ENCODE measurements around the gene CYP2D6.
A peak's percentile ranks its signal among the peaks of the same experiment; 100 is the strongest.
"Not testable (repeated sequence)": the region's sequence is repeated elsewhere in the genome, so short reads cannot be mapped to it uniquely, and the experiment has no call there.

Gene CYP2D6

DNA sequence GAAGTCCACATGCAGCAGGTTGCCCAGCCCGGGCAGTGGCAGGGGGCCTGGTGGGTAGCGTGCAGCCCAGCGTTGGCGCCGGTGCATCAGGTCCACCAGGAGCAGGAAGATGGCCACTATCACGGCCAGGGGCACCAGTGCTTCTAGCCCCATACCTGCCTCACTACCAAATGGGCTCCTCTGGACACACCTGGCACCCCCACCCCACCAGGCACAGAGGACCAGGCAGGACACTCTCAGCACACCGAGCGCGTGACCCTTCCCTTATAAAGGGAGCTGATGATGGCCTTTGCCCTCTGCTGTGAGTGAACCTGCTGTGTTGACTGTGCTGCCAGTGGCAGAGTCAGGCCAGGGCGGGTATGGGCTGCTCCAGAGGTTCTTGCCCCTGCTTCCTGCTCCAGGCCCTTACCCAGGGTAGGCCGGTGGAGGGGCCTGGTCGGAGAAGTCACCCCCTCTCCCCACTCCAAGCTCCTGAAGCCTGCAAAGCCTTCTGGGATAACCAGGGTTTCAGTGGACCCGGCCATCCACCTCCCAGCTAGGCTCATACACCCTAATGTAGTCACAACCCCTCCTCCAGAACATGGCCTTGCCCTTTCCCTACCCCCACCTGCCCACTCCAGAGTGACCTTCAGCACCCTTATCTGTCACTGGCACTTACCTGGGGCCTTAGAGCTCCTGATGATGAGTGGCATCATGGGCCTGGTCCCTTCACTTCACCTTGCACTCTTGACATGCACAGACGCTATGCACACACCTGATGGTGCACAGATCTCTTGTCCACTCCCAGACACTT, at the start of gene CYP2D6:
Gene CYP2D6, minus strand, starts transcription at position 172 of the 793 bp plus-strand sequence. Its CDS starts 19 bp downstream, at position 153.
- not testable (repeated sequence) for DNase-seq (ENCODE audit: low read depth in 2 of 2)

DNA sequence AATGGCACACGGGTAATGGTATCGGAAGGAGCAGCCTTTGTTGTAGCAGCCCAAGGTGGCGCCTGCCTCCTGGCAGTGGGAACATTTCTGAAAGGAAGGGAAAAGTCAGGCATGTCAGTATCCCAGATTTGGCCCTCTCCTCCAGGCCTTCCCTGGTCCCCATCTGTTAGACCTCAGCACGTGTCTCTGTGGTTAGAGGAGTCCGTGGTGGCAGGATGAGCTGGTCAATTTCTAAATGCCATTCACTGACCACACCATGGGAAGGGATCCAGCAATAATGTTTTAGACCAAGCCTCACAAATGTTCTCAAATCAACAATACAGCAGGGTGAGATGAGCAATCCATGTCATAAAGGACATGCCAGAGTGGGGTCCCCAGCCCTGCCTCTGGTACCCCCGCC, 49.0 kb upstream of the CYP2D6 start:
- no peak for DNase-seq (ENCODE audit: low read depth in 2 of 2)

DNA sequence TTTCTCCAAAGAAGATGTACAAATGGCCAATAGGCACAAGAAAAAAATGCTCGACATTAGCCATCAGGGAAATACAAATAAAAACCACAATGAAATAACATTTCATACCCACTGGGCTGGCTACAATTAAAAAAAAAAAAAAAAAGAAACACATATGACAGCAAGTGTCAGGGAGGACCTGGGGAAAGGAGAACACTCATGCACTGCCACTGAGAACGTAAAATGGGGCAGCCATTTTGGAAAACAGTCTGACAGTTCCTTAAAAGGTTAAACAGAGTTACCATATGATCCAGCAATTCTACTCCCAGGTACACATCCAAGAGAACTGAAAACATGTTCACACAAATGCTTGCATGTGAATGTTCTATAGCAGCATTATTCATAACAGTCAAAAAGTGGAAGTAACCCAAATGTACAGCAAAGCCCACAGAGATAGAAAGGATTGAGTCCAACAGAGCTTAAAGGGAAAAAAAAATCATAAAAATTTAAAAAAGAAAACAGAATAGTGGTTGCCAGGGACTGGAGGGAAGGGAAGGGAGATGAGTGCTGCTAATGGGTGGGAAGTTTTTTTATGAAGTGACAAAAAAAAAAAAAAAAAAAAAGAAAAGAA, 48.4 kb upstream of the CYP2D6 start:
- no peak for DNase-seq (ENCODE audit: low read depth in 2 of 2)

DNA sequence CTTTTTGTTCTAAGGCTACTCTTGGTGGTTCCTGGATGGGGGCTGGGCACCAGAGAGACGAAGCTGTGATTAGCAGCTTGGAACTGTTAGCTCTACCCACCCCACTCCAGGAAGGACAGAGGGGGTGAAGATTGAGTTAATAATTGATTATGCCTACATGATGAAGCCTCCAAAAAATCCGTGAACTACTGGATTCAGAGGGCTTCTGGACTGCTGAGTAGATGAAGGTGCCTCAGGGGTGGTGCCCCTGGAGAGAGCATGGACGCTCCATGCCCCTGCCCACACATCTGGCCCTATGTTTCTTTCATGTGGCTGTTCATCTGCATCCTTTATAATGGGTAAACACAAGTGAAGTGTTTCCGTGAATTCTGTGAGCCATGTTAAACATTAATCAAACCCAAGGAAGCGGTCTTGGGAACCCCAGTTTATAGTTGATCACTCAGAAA, 47.3 kb upstream of the CYP2D6 start:
- no peak for DNase-seq (ENCODE audit: low read depth in 2 of 2)

DNA sequence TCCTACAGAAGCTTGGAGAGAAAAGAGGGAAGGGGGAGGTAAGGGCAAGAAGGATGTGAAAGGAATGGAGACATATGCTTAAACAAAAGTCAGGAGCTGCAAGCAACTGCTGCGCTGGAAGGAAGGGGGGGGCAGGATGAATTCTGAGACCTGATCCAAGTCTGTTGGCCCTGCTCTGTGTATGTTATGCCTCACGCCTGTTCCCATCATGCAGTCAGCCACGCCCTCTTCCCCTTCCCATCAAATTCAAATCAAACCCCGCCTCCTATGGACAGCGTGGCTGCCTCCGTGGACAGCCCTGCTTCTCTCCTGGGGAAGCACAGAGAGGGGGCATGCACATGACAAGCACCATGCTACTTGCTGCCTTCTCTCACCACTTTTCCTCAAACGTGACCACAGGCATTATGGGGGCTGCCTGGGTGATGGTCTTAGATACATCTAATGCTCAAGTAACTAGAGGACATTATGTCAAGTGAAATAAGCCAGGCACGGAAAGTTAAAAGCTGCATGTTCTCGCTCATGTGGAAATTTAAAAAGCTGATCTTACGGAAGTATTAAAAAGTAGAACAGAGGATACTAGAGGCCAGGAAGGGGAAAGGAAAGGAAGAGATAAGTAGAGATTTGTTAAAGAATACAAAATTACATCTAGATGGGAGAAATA, 45.8 kb upstream of the CYP2D6 start:
- no peak for DNase-seq (ENCODE audit: low read depth in 2 of 2)

DNA sequence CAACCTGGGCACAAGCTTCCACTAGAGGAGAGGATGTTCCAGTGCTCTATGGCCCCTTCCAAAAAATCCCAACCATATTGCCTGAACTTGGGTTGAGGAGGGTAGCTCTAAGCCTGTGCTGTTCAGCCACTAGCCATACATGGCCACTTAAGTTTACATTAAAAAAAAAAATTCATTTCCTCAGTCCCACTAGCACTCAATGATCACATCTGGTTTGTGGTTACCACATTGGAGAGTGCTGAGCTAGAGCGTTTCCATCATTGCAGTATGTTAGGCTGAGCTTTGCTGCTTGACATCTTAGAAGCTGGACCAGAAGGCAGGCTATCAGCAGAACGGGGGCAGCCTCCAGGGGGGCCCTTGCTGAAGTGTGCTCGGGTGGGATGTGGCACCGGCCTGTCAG, 43.5 kb upstream of the CYP2D6 start:
- DNase-seq (ENCODE audit: low read depth in 2 of 2): no peak

DNA sequence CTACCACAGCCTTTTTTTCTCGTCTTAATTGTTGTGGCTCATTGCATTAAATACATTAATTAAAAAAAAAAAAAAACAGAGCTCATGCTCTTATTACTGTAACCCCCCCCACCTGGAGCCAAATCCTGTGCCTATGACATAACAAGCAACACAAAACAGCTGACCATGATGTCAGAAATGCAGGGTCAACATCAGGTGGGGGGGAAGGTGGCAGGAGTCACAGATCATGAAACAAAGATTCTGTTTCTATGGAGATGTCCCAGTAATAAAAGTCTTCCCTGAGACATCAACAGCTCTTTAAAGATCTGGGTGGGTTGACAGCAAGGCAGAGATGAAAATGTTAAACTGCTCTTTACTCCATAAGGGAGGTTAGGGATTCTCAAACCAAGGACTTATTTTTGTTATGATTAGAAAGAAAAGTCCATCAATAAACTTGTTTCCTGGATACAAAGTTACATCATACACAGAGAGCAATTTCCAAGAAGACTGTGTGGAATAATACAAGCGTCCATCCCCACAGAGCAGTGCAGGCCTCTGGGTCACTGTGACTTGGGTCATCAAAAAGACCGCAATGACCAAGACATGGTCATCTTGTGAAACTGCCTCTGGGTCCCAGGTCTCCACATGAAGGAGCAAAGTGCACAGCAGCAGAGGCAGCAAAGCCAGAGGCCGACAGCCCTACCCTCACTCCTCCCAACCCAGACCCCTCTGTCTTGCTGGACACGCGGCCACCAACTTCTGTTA, 42.7 kb upstream of the CYP2D6 start:
- no peak for DNase-seq (ENCODE audit: low read depth in 2 of 2)

DNA sequence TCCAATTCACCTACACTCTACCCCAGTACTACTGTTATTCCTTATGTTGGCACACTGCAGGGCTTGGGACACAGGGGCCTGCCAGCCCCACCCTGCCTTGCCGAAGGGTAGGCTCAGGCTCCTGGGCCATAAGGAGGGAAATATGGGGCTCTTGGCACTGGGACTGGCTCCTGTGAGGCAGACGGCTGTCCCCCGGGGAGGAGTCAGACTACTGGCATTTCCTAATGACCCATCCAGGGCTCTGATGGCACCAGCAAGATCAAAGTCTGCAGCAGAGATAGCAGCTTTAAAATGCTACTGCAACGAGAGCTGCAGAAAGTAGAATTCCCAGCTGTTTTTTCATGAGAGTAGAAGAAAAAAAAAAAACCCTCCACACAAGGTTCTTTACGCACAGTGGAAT, 42.2 kb upstream of the CYP2D6 start:
- DNase-seq (ENCODE audit: low read depth in 2 of 2): no peak

DNA sequence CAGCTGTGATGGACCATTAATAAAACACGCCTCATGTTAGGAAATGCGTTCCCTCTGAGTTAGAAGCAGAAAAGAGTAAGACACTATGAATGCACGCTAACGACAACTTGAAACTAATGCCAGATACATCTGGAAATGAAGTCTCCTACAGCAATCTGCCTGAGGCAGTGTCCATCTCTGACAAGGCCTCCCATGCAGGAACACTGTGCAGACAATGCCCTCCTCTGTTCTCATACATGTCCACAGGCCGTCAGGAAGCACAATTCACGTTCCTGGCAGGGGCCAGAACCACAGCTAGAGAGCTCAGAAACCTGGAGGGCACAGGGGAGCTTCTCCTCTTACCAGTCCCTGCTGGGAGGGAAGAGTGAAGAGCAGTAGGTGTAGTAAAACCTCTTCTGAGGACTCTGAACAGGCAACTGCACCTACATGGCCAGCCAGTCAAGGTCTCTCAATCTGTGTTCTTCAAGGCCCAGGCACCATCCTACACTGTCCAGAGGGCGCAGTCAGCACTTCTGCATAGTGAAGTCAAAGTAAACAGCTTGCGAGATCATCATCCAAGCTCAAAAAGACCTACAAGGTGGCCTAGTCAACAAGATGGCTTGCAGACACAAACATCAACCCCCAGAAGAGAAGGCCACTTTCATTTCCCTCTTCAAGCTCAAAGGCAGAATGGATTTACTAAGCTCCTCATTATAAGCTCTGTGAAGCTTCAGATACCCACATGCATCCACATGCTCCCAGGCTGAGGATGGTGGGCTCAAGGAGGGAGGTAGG, 41.5 kb upstream of the CYP2D6 start:
- no peak for DNase-seq (ENCODE audit: low read depth in 2 of 2)

DNA sequence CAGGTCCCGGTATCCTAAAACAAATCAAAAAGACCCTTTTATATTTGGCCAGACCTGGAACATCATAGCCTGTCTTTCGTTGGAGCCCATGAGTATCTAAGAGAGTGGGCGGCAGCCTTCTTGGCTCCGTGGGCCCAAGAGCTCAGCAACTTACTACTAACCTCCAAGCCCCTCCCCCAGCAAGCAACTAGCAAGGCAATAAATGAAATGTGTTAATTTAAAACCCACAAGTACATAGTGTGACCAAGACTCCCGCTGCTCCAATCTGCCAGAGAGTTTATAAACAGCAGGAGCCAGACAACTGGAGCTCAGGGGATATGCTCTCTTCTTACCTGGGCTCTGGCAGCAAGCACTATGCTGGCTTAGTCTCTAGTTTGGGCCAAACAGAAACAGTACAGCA, 40.8 kb upstream of the CYP2D6 start:
- no peak for DNase-seq (ENCODE audit: low read depth in 2 of 2)

DNA sequence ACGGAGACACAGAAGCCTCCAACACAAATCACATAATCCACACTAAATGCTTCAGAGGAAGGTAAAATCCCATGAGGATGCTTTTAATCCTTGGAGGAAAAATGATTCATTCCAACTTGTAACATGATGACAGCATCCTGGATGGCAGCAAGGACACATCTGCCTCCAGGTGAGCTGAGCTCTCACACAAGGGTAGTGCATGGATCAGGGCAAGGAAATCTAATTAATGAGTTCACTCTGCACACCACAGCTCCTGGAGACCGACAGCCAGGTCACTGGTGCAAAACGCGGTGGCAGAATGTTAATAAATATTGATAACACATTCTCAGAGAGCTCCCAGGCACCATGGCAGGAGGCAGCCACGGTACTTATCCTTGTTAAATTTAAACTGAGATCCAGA, 40.3 kb upstream of the CYP2D6 start:
- no peak for DNase-seq (ENCODE audit: low read depth in 2 of 2)

DNA sequence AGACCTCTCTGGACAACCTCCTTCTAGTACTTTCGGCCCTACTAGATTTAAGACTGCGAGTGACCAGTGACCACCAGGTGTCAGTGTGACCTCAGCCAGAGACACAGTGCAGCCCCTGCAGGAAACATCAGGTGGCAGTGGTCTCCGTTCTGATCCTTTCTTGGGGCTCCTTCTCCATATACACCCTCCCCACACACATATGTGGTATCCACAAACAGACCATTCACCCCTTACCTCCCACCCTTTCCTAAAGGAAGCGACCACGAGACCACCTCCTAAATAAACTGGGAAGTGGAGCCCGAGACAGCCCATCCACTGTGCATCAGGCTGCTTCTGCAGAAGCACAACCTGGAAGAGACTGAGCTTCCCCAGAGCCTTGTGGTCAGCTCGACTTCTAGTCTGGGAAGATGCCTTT, 38.5 kb upstream of the CYP2D6 start:
- DNase-seq (ENCODE audit: low read depth in 2 of 2): peak; percentile 28 to 38

DNA sequence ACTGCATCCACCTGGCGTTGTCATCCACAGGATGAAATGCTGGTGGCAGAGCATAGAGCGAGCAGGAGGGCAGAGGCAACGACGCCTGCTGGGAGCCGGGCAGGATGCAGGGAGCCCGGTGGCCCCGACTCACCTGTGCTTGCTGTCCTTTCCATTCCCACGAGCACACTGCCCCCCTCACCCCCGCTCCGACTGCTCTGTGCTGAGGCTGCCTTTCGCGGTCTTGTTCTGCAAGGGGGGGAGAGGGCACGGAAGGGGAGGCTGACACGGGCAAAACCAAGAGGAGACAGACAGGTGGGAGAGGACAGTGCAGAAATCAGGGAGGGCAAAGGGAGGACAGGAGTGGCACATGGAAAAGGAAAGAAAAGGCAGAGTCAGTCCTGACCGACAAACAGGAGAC, 37.9 kb upstream of the CYP2D6 start:
- DNase-seq (ENCODE audit: low read depth in 2 of 2): no peak

DNA sequence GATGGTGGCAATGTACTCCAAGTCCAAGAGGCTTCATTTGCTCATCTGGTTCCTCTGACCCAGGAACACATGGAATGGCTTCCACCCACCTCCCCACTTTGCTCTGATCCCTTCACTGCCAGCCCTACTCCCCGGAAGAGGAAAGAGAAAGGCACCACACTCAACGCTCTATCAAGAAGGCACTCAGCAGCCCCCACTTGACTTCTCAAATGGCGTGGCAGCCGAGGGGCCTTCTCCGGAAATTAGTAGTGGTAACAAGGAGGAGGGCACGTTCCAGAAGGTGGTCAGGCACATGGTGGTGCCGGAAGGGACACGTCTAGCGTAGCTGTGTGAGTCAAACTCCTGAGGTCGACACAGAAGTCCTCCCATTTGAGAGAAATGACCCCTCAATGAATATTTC, 36.5 kb upstream of the CYP2D6 start:
- no peak for DNase-seq (ENCODE audit: low read depth in 2 of 2)

DNA sequence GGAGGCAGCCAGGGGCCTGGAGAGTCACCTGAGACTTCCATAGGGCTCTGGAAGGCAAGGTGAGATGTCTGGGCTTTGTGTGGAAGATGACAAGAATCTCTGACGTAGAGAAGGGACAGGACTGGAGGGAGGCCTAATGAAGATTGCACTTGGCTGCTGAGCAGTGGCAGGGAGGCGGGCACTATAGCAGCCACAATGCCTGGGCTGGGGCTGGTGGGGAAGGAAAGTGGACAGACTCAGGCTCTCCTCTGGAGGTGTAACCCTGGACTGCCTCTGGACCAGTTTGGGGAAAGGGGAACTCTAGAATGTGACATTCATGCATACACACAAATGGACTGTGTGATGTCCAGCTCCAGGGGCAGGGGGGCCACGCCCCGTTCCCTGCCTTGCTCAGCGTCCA, 34.3 kb upstream of the CYP2D6 start:
- no peak for DNase-seq (ENCODE audit: low read depth in 2 of 2)

DNA sequence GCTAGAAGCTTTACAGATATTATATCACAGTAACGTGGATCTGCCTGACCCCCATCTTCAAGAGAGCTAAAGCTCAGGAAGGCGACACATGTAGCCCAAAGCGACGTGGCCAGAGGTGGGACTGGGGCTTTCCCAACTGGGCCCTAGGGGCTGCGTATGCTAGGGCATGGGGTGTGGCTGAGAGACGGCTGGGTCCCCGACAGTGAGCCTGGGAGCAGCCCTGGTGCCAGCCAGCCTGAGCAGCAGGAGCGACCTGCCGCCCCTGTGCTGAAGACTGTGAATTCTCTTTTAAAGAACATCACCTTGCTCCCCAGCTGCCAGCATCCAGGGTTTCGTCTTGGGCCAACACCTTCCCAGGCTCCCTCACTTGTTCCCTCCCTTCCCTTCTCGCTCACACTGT, 32.9 kb upstream of the CYP2D6 start:
- no peak for DNase-seq (ENCODE audit: low read depth in 2 of 2)

DNA sequence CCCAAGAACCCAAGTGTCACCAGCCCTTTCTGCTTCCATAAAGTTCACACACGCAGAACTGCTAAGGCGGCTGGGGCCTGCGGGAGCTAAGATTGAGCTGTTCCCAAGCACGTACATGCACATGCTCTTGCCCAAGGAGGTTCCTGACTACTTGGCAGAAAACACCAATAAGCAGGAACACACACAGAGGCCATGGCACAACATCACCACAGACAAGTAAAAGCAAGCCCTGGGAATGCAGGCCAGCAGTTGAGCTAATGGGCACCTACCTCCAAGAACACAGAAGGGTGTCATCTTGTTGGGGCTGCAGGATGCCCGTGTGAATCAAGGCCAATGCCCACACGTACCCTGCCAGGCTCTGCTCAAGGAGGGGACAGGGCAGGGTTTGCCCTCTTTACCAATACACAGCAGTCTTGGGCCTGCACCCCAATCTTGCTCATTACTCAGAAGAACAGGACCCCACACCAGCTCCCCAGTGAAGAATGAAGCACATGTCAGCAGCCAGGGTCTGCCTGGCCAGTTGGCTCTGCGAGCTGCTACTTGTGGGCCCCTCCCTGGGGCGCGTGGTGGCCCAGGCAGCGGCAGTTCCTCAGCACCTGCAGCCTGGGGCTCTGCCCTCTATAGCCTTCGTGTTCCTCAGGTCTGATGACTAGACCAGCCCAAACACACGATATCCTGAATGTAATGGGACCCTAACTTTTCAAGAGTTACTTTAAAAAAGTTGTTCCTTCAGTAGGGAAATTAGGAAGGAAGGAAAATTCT, 32.3 kb upstream of the CYP2D6 start:
- DNase-seq (ENCODE audit: low read depth in 2 of 2): no peak

DNA sequence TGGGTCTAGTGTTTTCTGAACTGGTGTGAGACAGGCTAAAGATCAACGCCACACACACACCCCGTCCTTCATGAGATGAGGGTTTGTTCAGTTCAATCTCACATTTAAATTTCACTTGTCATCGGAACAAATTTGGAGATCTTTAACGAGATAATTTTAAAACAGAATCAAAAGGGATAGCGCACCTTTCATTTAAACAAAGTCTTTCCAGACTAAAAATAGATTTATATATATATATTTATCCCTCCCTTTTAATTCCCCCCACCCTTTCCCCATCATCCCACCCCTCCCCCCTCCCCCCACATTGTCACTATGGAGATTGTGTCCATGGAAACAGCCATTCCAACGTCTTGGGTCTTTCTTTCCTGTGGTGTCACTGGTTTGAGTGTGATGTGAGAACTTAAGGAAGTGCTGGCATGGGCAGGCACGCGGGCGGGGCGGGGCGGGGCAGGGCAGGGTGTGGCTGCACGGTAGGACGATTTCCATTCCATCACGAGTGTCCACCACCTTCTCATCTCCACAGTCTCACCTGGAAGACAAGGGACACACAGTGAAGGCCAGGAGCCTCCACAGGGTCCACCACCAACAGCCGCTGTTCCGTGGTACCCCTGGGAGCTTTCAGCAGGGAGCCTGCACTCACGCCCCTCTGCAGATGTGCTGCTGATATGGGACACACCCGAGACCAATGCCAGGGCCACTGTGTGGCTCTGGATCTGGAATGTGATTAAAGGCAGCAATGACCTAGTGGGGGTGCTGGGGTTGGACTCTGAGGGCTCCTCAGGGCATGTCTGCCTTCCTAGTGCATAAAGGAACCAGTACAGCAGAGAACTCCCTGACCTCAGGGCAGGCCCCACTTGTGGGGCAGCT, 30.5 kb upstream of the CYP2D6 start:
- no peak for DNase-seq (ENCODE audit: low read depth in 2 of 2)

DNA sequence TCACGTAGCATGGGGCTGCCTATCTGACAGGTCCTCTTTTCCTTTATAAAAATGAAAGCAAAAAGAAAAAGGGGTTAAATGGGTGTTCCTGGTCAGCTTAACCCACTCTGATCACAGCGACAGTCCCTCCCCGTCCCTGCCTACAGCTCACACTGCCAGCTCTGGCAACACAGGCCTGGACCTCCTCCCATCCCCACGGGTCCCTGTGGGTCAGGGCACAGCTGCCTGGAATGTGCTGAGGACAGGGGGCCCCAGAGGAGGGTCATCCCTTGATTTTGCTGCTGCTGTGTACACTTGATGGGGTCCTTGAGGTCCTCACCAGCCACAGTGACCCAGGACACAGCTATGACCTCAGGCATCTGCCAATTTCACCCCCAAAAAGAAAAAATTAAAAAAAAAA, 29.6 kb upstream of the CYP2D6 start:
- DNase-seq (ENCODE audit: low read depth in 2 of 2): no peak

Measured in stimulated activated CD8-positive, alpha-beta memory T cell treated with anti-CD3 and anti-CD28 coated beads, Interleukin-2, amount 100 ng/mL, for 1 hour (primary cell).